ENCODE results near the gene SLC66A1.

SLC66A1 gene

DNA sequence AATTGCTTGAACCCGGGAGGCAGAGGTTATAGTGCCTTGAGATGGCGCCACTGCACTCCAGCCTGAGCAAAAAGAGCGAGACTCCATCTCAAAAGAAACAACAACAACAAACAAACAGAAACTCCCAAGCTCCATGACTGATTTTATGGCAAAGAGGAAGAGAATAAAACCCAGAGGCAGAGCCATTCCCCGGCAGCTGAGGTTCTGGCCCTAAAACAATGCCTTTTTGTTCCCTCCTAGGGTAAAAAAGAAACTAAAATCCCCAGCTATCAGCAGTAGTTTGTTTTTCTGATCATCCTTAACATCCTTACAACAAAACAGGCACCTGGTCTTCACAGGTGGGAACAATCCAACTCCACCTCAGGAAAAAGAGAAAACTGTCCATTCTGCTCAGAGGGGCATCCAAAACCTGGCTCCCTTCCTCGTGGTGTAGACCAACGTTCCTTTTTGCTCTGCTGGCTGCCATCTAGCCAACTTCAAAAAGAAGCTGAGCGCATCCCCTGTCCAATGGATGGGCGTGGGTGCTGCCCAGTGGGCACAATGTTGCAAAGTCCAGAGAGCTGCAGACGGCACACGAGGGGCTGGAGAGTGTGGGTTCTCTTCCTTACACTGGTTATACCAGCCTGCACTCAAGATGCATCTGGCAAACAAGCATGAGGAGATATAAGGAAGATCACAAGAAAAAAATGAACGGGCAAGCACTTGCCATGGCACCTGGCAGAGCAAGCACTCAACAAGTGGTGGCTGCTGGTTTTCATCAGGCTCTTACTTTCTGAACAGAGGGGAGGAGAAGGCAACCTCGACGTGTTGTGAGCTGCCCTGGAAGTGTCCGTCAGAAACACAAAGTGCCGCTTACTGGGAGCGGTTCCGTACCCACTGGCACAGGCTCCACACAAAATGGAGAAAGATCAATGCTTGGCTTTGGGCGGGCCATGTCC, 54.7 kb downstream of the SLC66A1 start:
- DNase-seq = no peak

GRCh38 chr1:19367584-19368041, 55.5 kb downstream of the SLC66A1 start:
- no peak for DNase-seq

GRCh38 chr1:19368050-19368449, 55.9 kb downstream of the SLC66A1 start:
- DNase-seq = no peak

DNA sequence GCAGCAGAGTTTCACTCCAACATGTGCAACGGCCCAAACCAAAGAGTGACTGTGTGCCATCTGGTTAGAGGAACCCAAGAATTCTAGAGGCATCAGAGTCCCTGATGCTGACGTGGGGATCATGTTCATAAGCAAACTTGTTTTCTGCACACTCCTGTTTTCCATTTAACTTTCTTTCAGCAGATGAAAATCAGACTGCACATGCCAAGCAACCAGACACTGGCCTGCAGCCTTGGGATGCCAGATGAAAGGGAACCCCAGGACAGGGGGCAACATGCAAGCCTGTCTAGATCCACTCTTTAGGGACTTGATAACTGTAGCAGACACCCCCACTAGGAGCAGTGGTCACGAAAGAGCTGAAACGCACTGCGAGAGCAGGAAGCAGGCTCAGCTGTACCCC, 56.8 kb downstream of the SLC66A1 start:
- DNase-seq = no peak

DNA sequence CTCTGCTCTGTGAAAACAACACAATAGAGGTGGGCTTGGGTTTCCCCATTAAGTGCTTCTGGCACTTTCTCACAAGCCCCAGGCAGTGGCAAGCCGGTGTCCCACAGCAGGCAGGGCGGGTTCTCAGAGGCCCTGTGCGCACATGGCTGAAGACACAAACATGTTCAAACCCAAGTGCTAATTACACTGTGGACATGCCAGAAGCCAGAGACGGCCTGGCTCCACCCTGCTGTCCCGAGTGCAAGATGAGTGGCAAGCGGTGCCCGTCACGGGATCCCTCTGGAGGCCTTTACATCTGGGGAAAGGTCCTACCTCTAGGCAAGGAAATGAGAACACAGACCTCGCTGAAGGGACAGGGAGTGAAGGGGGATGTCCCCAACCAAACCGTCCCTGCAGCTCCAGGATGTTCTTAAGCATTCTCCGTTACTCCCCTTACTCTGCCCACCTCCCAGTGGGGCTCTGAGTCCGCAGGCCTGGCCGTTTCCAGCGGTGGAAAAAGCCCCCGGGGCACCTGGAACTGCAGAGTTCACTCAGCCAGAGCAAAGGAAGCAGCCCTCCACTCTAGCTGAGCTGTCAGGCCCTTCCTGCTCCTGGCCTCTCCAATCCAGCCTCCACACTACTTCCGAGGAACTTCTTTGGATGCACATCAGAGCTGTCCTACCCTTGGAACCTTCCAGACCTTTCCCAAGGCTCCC, 57.4 kb downstream of the SLC66A1 start:
- DNase-seq = no peak

DNA sequence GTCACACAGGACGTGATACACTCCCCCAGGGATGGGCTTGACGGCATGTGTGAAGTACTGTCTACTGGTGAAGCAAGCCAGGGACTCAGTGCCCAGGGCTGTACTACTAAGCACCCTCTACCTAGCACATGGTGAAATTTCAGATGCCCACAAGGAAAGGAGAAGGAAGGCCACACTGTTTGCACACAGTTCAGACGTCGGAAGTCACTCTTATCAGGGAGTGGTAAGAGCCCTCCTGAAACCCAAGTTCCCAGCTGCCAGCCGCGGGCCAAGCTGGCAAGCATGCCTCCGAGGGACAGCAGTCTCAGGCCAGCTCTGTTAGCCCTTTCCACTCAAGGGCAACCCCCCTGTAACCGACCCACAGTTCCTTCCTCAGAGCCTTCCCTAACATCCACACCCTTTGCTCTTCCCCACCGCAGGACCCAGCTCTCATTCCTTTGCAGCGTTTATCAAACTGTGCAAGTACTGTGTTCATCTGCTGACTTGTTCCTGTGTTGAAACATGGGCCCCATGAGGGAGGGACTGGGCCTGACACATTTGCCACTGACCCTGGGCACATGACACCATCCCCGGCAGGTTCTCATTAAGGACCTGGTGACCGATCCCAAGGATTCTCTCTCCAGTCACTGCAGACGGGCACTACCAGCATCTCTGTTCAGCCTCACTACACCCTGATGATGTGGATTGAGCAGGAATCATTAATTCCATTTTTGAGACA, 58.5 kb downstream of the SLC66A1 start:
- no peak for DNase-seq

DNA sequence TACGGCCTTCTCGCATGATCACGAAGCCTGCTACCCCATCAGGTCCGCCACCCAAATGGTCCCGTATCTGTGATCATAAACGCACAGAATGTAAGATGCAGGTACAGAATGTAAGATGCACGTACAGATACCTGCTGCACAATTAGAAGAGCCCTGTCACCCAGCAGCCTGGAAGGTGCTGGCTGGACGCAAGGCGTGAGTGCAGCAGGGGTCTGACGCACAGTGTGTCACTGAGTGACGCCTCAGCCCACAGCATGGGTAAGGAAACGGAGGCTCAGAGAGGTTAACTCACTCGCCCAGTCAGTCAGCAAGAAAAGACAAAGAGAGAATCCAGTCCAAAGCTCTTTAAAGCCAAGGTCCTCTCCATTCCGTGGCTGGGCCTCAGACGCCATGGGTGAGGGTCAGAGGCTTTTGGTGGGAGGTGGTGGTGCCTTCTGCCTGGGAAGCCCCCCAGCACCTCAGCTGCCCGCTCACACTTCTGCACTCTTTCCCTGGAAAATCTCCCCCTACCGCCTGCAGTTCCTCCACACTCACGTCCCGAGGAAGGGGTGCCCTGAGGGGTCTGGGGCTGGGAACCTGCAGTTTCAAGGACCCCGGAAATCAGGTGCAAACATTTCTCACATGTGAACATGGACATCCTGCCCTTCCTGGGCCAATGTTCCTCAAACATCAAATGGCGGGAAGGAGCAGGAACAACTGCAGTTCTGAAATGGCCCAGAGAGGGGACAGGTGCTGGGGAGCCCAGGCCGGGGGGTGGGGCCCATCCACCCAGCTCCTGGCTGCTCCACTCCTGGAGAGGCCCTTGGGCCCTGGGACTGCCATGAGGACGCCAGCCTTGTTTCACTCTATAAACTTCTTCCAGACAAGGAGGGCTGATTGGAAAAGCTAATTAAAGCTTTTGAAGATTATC, 59.4 kb downstream of the SLC66A1 start:
- no peak for DNase-seq

DNA sequence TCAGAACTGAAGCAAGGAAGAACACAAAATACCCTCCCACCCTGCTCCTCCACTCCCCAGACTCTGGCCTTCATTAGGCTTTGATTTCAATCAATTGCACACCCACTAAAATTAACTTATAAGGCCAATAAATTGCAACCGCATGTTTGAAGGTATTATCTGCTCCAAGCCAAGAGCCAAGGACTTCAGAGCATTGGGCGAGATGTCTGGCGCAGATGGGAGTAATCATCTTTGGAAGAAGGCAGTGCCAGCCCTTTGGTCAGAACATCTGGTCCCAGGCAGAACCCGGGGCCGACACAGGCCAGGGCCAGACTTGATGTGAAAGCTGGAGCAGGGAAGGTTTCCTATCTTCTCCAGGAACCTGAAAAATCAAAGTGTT, 60.0 kb downstream of the SLC66A1 start:
- no peak for DNase-seq

- no peak for DNase-seq
Observed at GRCh38 chr1:19372602-19373001, 60.5 kb downstream of the SLC66A1 start.

DNA sequence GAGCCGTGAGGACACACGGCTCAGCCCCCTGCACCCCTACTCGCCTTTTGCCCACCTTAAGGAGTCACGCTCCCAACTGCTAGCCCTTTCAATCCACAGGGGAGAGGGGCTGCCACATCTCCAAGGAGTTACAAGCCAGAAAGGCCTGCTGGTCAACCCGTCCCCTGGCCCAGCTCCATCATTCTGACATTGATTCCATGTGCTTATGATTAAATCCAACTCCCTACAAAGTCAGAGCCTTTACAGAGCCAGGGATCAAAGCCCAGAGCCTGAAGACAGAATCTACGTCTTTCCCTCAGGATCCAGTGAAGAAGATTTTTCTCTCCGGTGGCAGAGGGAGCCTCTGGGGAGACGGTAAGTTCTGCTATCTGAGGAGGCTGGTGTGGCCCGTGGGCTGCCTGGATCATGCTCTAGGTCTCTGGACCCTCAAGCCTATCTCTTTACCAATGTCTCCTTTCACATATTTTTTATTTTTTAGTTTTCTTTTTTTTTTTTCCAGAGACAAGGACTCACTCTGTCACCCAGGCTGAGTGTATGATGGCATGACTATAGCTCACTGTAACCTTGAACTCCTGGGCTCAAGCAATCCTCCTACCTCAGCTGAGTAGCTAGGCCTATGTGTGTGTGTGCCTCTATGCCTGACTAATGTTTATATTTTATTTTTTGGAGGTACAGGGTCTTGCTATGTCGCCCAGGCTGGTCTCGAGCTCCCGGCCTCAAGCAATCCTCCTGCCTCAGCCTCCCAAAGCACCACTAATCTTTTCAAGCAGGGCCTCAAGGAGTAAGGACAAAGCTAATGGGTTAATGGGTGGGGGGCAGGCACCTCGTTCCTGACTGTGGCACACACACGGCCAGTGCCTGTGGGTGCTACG, 61.3 kb downstream of the SLC66A1 start:
- no peak for DNase-seq

- DNase-seq = peak; percentile 24
Observed at GRCh38 chr1:19374083-19374801, 62.1 kb downstream of the SLC66A1 start.

DNA sequence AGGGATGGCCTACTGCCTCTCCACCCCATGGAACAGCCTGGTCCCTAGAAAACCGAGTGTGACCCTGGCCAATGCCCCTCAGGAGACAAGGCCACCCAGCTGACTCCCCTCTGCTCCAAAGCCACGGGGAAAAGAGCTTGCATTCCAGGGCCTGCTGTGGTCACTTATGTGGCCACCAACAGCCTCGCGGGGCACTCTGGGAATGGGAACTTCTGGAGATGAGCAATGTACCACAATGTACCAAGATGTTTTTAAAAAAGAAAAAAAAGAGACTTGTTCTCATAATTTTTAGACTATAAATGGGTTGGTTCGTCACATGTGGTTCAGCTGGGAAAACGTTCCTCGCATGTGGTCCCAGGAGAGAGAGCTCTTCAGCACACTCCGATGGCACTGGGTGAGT, 62.8 kb downstream of the SLC66A1 start:
- no peak for DNase-seq

GRCh38 chr1:19375631-19376400, 63.7 kb downstream of the SLC66A1 start:
- DNase-seq = no peak

GRCh38 chr1:19376428-19377372, 64.6 kb downstream of the SLC66A1 start:
- peak; percentile 83 for DNase-seq

GRCh38 chr1:19377812-19378718, 65.9 kb downstream of the SLC66A1 start:
- DNase-seq = no peak
